ENCODE results near the gene RPL13A.
A peak's percentile ranks its signal among the peaks of the same experiment; 100 is the strongest.

RPL13A gene

DNA sequence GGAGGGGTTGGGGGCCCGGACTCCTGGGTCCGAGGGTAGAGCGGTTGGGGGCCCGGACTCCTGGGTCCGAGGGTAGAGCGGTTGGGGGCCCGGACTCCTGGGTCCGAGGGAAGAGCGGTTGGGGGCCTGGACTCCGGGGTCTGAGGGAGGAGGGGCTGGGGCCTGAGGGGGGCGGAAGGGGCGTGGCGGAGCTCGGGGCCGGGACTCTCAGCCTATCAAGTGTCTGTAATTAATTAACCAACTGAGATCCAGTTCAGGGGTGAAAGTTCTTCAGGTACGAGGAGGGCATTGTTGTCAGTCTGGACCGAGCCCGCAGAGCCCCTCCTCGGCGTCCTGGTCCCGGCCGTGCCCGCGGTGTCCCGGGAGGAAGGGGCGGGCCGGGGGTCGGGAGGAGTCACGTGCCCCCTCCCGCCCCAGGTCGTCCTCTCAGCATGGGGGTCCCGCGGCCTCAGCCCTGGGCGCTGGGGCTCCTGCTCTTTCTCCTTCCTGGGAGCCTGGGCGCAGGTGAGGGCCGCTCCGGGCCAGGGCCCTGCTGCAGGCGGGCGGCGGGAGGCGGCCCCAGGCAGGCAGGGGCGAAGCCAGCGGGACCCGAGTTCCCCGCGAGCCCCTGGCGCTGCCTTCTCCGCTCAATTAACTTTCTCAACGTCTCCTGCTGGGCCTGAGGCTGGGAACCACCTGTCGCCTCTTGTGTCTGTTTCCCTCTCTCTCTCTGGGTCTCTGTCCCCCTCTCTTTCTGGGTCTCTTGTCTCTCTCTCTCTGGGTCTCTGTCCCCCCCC is 25.8 kb downstream of the RPL13A start:
- DNase-seq = no peak

DNA sequence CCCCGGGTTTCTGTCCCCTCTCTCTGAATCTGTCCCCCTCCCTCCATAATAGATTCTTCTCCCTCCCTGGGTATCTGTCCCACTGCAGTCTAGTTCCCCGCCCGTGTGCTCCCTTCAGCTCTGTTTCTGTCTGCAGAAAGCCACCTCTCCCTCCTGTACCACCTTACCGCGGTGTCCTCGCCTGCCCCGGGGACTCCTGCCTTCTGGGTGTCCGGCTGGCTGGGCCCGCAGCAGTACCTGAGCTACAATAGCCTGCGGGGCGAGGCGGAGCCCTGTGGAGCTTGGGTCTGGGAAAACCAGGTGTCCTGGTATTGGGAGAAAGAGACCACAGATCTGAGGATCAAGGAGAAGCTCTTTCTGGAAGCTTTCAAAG is 26.3 kb downstream of the RPL13A start:
- no peak for DNase-seq

DNA sequence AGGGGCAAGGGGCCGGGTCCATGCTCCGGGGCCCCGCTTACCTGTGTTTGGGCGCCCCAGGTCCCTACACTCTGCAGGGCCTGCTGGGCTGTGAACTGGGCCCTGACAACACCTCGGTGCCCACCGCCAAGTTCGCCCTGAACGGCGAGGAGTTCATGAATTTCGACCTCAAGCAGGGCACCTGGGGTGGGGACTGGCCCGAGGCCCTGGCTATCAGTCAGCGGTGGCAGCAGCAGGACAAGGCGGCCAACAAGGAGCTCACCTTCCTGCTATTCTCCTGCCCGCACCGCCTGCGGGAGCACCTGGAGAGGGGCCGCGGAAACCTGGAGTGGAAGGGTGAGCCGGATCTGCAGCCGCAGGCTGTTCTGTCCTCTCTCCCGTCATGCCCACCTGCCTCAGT is 26.7 kb downstream of the RPL13A start:
- no peak for DNase-seq

DNA sequence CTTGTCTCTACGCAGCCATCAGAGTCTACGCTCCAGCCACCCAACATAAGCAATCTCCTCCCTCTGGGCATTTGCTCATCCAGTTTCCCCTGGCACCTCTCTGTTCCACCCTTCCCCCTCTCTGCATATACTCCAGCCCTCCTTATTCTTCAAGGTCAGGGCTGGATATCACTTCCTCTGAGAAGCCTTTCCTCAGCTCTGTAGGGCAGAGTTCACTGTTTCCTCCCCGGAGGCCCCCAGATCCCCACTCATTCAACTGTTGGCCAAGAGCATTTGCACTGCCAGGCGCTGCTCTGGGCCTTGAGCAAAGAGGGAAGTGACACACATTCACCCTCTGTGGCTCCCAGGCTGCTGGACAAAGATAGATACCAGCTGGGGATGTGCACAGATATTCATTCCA is 28.4 kb downstream of the RPL13A start:
- no peak for DNase-seq

DNA sequence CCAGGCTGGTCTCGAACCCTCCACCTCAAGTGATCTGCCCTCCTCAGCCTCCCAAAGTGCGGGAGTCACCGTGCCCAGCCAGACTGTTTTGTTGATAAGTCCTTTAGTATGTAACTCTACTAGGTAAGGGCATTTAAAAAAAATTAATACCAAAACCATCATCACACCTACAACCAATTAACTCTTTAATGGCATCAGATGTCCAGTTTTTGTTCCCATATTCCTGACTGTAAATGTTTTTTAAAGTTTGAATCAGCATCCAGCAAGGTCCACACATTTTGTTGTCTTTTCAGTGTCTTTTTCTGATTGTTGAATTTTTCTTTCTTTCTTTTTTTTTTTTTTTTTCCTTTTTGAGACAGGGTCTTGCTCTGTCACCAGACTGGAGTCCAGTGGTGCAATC is 30.6 kb downstream of the RPL13A start:
- no peak for DNase-seq

DNA sequence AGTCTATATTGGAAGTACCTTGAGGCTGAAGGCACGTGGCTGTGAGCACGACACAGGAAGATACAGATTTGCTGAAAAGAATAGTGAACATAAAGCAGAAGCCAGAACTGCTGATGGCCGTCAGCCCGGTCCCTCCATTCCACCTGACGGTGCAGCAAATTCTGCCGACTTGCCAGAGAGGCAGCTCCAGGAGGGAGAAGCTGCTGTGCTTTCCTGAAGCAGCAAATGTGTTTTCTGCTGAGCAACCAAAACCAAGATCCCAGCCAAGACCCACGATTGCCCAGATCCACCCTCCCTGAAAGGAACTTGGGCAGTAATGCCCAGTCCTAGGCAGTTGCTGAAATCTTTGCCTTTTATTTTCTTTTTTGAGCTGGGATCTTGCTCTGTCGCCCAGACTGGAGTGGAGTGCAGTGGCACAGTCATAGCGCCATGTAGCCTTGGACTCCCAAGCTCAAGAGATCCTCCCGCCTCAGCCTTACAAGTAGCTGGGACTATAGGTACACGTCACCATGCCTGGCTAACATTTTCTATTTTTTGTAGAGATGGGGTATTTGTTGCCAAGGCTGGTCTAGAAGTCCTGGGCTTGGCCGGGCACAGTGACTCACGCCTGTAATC is 33.4 kb downstream of the RPL13A start:
- DNase-seq = no peak

DNA sequence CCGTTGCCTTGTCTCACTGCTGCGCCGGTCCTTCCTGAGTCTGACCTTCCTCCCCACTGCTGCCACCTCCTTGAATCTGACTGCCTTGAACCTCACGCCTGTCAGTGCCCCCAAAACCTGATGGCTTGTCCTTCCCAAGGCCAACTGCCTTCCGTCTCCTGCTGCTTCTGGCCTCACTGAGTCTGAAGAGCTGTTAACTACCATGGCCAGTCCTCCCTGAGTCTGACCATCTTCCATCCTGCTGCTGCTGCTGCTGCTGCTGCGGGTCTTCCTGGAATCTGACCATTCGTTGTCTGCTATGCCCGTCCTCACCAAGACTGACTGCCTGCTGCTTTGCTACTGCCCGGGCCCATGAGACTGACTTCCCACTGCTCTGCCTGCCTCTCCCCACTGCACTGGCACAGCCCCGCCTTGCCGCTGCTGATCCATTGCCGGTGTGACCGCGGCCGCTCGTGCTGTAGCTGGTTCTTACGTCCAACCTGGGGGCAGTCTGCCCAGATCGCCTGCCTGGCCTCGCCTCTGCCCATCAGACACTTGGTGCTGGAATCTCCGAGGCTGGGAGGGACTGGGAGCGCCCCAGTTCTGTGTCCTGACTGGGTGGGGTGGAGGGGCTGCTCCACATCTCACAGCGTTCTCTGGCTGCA is 37.5 kb downstream of the RPL13A start:
- no peak for DNase-seq

DNA sequence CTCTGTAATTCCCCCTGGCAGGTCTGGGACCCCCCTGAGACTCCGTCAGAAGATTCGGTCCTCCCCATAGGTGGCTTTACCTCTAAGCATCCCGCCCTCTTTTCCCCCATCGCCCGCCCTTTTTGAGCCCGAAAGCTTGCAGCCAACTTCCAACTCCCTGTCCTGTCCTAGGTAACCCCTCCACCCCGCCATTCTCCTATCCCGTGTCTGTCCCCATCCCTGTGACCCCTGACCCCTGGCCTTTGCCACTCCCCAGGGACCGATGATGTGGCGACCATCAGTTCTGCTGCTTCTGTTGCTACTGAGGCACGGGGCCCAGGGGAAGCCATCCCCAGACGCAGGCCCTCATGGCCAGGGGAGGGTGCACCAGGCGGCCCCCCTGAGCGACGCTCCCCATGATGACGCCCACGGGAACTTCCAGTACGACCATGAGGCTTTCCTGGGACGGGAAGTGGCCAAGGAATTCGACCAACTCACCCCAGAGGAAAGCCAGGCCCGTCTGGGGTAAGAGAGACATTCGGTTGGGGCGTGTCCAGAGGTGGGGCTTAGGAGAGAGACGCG is 40.9 kb downstream of the RPL13A start:
- DNase-seq = no peak

DNA sequence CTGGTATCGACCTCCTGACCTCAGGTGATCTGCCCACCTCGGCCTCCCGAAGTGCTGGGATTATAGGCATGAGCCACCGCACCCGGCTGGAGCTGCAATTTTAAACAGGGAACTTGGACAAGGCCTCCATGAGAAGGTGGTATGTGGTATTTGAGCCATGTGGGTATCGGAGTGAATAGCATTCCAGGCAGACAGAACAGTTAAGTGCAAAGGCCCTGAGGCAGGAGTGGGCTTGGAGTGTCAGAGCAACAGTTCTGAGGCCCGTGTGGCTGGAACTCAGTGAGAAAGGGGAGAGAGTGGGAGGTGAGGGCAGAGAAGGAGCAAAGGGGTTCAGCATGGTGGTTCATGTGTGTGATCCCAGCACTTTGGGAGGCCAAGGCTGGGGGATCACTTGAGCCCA is 43.3 kb downstream of the RPL13A start:
- no peak for DNase-seq

DNA sequence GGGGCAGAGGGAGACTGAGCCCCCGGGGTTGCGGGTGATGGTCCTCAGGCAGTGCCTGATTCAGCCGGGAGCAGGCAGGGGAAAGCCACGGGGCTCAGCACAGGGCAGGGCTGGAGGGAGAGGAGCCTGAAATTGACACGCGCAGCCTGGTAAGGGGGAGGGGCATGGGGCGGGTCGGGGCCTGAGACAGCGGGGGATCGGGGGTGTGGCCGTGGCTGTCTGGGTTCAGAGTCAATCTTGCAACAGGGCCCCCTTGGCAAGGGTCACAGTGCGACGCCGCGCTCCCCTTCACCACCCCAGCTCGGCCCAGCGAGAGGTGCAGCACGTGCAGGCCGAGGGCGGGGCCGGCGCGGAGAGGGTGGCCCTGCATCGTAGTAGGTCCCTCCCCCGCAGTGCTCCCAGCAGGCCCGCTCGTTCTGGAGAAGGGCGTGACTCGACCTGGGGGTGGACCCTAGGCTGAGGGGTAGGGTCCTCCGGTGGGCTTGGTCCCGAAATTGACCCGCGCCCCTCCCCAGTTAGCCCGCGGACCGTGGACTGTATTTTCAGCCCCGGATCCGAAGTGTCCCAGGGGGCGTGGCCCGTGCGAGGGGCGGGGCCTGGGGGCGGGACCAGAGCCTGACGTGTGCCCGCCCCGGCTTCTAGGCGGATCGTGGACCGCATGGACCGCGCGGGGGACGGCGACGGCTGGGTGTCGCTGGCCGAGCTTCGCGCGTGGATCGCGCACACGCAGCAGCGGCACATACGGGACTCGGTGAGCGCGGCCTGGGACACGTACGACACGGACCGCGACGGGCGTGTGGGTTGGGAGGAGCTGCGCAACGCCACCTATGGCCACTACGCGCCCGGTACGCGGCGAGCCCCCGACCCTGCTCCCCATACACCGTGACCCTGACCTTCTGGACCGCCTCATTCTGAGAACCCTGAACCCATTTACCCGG is 46.4 kb downstream of the RPL13A start:
- DNase-seq = peak; percentile 42

DNA sequence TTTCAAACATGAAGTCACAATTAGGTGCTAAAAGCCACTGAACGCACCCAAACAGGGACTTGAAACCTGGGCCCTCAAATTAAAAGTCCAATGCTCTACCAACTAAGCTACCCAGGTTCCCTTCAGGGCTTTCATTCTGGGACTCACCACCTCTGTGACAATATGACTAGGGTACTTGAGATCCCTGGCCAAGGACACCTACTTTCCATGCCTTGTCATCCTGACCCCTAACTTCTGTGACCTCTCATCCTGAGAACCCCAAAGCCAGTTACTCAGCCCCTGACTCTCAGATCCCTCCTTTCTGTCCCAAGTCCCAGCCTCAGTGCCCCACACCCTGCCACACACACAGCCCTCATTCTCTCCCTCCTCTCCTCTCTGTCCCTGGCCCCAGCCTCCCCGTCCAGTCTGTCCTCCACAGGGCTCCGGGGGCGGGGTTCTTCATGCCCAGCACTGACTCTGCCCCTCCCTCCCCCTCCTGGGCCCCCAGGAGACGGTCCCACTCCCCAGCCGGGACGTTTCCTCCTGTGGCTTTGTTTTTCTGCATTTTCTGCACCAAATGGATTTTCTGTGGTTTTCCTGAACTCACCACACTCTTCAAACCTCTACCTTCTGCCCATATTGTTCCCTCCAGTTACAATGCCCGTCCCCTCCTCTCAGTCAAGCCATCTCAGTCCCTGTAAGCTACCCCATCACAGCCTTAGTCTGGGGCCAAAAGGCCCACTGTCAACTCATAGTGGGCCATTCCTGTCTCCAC is 47.4 kb downstream of the RPL13A start:
- DNase-seq = no peak

DNA sequence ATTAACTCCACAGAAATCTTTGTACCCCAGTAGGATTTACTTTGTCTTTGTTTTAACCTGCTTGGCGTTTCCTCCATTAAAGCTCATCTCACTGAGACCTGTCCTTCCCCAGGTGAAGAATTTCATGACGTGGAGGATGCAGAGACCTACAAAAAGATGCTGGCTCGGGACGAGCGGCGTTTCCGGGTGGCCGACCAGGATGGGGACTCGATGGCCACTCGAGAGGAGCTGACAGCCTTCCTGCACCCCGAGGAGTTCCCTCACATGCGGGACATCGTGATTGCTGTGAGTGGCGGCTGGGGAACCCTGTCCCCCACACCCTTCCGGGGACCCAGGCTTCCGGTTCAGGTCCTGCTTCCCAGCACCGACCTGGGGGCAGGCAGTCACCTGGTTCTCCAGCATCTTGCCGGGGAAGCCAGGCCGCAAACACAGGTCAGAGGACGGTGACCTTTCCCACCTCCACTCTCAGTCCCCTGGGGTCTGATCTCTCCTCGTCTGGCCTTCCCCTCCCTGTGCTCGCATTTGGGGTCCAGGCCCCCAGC is 49.6 kb downstream of the RPL13A start:
- DNase-seq = no peak

DNA sequence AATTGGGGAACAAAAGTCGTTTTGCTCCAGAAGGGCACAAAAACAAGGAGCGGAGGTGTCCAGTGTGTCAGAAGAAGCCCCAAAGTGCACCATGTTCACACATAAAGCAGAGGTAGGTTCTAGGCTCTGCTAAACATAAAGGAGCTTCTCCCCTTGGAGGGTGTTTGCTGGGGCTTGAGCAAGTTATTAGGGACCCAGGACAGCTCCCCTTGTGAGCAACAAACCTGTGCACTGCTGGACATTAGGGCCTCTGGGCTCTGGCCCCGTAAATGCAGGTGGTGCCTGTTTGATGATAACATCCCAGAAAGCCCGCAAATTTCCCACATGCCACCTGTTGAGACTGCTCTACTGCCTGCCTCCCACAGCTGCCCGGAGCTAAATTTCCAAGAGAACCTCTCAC is 51.2 kb downstream of the RPL13A start:
- no peak for DNase-seq

DNA sequence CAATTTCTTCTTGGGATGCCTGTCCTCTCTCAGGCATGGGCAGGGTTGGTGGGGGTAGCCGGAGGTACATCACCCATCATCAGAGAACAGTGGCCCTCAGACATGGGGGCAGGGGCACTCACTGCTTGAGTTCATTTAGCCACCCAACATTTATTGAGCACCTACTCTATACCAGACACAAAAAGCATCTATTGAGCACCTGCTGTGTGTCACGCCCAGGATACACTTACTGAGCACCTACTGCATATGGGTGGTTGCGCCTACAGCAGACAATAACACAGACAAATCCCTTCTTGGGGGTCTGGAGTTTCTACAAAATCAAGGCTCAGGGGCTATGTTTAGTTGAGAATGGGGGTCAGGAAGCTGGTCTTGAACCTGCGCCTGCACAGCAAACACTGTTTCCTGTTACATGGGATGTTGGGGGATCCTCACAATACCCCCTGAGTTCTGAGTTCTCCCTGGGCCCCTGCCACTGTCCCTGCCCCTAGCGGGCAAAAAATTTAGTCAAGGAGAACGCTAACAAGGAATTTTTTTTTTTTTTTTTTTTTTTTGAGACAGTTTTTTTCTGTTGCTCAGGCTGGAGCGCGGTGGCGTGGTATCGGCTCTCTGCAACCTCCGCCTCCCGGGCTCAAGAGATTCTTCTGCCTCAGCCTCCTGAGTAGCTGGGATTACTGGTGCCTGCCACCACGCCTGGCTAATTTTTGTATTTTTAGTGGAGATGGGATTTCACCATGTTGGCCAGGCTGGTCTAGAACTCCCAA is 52.0 kb downstream of the RPL13A start:
- DNase-seq = no peak
